Superior temporal gyrus (tissue), 1 donor: ENCODE measurements around the gene CSNK1G1.

Experiments
- DNase-seq: peaks from one replicate; pipeline ENCODE4 v3.0.0-alpha.2; 2016; ENCODE audit errors: extremely low spot score

CSNK1G1 gene

DNA sequence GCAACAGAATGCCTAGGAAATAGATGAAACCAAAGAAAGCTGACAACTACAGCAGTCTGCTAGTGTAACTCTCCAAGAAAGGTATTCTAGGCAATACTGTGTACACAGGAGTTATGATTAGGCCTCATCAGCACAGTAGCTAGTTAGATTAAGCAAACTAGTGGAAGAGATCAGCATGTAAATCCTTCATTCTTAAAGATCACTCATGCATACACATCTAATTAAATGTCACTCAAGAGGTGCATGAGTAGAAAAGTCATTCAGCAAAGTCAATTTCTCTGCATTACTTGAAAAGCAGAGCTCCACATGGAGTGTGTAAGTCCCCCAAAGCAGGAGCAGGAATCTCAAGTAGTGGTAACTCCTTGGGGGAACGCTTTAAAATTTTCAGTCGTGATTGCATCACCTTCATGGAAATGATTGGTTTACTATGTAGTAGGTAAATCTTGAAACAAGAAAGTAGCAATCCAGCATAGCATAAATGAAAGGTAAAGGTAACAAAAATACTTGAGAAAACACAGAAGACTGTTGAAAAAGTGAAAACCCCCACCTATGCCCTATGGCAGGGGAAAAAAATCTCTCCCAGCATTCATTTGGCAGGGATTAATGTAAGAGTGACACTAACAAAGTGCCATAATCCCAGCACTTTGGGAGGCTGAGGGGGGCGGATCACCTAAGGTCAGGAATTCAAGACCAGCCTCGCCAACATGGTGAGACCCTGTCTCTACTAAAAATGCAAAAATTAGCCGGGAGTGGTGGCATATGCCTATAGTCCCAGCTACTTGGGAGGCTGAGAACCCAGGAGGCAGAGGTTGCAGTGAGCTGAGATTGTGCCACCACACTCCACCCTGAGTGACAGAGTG lies 163.8 kb downstream of the CSNK1G1 start:
- no peak for DNase-seq

GRCh38 chr15:64187396-64188191 lies 168.4 kb downstream of the CSNK1G1 start:
- DNase-seq = no peak

DNA sequence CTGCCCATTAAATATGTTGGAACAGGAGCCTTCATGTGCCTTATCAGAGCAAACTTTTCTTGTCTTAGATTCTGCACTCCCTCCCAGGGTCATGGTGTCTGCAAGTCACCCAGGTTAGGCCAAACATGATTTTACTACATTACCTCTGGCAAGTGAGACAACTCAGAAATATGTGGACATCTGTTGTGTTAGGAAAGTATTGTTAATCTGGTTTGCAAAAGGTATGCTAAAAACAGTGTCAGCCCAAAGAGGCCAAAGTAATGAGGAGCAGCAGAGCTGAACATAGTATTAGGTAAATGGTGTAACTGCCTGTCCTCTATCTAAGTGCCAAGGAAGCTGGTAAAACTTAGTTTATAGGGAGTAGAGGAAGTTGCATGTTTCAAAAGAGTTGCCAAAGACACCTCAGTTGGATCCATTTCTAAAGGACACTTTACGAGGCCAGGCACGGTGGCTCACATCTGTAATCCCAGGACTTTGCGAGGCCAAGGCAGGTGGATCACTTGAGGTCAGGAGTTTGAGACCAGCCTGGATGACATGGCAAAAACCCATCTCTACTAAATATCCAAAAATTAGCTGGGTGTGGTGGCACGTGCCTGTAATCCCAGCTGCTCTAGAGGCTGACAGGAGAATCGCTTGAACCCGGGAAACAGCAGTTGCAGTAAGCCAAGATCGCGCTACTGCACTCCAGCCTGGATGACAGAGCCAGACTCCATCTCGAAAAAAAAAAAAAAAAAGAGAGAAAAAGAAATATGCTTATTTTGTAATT lies 170.6 kb downstream of the CSNK1G1 start:
- no peak for DNase-seq

- DNase-seq = no peak
These were observed 173.1 kb downstream of the CSNK1G1 start for GRCh38 chr15:64182859-64183370.

GRCh38 chr15:64180235-64180824 lies 175.6 kb downstream of the CSNK1G1 start:
- DNase-seq = peak; percentile 53

GRCh38 chr15:64166102-64166890 lies 189.7 kb downstream of the CSNK1G1 start:
- DNase-seq = no peak

DNA sequence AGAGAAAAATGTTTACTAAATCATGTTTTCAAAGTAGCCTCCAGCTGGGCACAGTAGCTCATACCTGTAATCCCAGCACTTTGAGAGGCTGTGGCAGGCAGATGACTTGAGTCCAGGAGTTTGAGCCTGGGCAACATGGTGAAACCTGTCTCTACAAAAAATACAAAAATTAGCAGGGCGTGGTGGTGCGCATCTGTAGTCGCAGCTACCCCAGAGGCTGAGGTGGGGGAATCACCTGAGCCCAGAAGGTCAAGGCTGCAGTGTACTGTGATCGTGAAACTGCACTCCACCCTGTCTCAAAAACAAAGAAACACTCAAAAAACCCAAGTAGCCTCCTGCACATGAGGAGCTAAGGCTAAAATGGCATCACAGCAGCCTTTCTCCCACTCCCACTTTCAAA lies 191.5 kb downstream of the CSNK1G1 start:
- no peak for DNase-seq

- no peak for DNase-seq
These were observed 192.2 kb downstream of the CSNK1G1 start for GRCh38 chr15:64163659-64164362.

DNA sequence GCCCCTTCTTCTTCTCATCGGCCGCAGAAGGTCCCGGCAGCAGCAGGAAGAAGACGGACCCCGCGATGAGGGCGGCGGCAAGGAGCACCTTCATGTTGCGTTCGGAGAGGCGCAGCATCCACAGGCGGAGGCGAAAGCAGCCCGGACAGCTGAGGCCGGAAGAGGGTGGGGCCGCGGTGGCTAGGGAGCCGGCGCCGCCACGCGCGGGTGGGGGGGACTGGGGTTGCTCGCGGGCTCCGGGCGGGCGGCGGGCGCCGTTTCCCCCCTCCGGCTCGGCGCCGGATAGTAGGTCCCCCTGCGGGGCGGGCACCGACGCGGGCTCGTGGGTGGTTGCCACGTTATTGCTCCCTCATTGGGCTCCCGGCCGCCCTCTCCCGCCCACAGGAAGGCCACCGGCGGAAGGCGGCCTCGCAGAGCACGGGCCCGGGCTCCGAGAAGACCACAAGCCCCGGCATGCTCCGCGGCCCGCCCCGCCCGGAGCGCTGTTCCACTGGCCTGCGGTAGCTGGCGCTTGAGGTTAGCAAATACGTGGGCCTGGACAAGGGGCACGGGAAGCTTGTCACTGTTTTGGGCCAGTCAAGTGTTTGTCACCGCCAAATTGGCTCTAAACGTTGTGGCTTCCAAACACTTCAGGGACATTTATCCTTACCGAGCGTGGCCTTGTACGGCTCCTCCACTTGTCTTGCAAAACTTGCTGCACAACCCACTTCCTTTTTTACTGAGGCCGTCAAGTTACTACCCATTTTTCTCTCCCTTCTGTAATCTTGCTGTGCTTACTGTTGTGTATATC lies 192.9 kb downstream of the CSNK1G1 start, which contains the start of gene PPIB:
TSS of gene PPIB (minus strand) at position 154 of the 790 bp plus-strand sequence. CDS start at position 118, 36 bp downstream.
- peak; percentile 95 for DNase-seq

DNA sequence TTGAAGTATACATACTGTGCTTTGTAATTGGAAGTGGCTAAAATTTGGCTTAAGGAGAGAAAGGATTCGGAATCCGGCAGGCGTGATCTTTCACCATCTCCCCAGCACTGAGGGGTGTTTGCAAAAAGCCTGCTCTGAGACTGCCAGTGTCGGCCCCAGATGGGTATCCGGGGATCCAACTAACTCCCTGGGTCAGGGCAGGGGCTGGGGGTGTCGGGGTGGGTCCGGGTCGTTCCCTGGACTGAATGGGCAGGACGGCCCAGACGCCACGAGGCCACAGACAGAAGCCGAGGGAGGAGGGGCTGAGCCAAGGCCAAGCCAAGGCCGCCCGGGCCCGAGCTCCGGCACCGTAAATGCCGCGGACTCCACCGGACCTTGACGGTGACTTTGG lies 193.5 kb downstream of the CSNK1G1 start:
- no peak for DNase-seq

DNA sequence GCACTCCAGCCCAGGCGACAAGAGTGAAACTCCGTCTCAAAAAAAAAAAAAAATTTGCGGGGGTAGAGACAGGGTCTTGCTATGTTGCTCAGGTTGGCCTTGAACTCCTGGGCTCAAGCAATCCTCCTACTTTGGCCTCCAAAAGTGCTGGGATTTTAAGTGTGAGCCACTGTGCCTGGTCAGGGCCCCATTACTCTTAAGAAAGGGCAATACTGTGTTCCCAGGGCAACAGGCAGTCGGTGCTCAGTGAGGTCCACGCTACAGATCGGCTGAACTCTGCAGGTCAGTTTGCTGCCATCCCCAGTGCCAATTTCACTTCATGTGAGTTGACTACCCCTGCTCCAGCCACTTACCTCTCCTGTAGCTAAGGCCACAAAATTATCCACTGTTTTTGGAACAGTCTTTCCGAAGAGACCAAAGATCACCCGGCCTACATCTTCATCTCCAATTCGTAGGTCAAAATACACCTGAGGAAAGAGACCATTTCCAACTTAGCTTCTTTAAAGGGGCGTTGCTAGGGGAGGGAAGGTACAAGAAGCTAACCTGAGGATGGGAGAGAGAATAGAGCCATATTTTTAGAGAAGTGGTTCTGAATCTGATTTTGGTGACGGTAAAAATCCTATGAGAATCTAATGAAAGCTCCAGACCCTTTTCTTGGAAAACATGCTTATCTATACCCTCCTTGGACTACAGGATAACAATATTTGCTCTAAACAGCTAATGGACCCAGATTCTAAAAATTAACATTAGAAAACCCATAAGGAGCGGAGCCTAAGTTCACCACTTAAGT lies 194.1 kb downstream of the CSNK1G1 start:
- DNase-seq = no peak

DNA sequence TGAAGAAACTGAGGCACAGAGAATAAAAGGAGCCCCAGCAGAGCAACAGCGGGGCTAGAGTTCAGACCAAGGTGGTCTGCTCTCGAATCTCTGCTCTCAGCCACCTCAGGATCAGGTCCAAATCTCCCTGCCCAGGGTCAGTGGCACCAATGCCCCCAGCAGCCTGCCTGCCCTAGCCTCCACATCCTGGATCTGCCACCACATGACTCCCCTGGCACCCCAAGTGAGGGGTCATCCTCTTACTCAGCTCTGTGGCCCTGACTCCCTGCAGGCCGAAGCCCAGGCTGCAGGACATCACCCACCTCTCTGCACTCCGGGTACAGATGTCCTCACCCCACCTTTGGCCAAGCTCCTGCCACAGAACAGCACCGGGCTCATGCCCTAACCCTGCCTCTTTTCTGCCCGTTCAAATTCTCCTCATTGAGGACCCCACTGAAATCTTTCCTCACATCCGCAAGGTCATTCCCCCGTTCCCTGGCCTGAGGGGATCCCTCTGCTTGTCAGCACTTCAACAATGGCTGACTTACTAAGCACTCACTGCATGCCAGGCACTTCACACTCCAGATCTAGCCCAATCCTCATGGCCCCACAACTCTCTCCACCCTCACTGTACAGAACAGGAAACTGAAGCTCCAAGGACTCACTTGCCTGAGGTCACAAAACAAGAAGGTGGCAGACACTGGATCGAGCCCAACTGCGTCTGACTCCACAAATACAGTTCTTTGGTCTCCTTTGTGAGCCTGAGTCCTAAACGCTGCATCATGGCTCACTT lies 197.4 kb downstream of the CSNK1G1 start:
- no peak for DNase-seq

DNA sequence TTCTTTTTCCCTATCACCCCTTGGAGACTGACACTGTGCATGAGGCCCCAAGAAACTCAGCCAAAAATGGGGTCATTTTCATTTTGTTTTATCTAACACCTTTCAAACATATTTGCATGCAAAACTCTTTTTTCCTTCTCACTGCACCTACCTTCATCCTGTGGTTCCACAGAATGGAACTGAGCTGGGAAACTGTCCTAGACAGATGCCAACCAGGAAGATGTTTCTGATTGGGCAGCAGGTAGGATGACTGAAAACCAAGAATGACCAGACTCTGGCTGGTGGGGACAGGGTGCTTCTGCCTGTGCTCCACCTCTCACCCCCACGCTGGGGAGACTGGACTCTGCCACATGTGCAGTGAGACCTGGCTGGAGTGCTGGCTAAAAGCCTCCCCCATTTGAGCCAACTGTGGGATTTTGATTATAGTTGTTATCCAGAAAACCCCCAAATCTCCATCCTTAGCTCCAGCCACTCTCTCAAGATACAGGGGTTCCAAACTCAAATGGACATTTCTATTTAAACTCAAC lies 198.3 kb downstream of the CSNK1G1 start:
- no peak for DNase-seq

DNA sequence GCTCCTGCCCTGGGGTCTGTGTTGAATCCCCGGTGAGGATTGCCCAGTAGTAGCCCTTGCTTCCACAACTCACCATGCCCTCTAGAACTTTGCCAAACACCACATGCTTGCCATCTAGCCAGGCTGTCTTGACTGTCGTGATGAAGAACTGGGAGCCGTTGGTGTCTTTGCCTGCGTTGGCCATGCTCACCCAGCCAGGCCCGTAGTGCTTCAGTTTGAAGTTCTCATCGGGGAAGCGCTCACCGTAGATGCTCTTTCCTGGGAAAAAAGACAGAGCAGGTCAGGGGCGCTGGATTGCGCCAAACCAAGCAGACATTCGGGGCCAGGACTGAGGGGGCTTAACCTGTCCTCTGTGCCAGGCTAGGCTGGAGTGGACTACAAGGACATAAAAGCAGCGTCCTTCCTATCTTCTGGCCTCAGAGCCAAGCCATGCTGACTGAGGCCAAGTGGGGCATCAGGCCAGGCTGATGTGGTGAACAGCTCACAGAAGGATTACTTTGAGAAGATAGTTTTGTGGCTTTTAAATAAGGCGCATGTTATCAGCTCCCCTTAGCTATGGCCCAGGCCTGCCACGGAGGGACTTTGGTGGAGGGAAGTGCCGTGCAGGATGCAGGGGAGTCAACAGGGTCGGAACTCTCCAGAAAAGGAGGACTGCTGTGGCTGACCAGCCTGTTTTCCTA lies 199.2 kb downstream of the CSNK1G1 start:
- DNase-seq = no peak

- DNase-seq = no peak
These were observed 199.9 kb downstream of the CSNK1G1 start for GRCh38 chr15:64155802-64156651.
